SK-N-SH treated with all-trans-retinoic acid at 6 μM for 48 hours (cell line): ENCODE data around the gene COL7A1.

Source experiments
- ATAC-seq: fragments of 200-7000 bp; cut with Tn5 transposase; 3 replicates; pipeline ENCODE4 v1.9.1; 2020; ENCODE audit warnings: mild to moderate bottlenecking, moderate library complexity
- ARNTL ChIP-seq: fragments of 450-650 bp; formaldehyde crosslinking; IDR thresholded peaks from 2 replicates; pipeline ENCODE4 v1.5.0; 2020; ENCODE audit warnings: low read depth, mild to moderate bottlenecking, moderate library complexity, borderline replicate concordance
- BACH2 ChIP-seq: fragments of 250-450 bp; sonication (Bioruptor Pico); IDR thresholded peaks from 2 replicates; pipeline ENCODE4 v1.9.0; 2021; ENCODE audit warnings: mild to moderate bottlenecking, borderline replicate concordance
- CREB5 ChIP-seq: fragments of 250-450 bp; sonication (Bioruptor Pico); IDR thresholded peaks from 2 replicates; pipeline ENCODE4 v1.5.1; 2020; ENCODE audit warnings: low read depth, mild to moderate bottlenecking, moderate library complexity
- CSDC2 ChIP-seq: fragments of 250-450 bp; sonication (Bioruptor Pico); IDR thresholded peaks from 2 replicates; pipeline ENCODE4 v1.5.0; 2020; ENCODE audit warnings: mild to moderate bottlenecking, moderate library complexity
- ESRRG ChIP-seq: fragments of 250-450 bp; sonication (Bioruptor Pico); IDR thresholded peaks from 2 replicates; pipeline ENCODE4 v1.6.1; 2021; ENCODE audit warnings: mild to moderate bottlenecking
- GLIS3 ChIP-seq: fragments of 250-450 bp; sonication (Bioruptor Pico); IDR thresholded peaks from 2 replicates; pipeline ENCODE4 v1.5.0; 2020; ENCODE audit warnings: mild to moderate bottlenecking, moderate library complexity
- ISL1 ChIP-seq: fragments of 250-450 bp; sonication (Bioruptor Pico); IDR thresholded peaks from 2 replicates; pipeline ENCODE4 v2.1.2; 2022; ENCODE audit warnings: mild to moderate bottlenecking, moderate library complexity
- OSR1 ChIP-seq: fragments of 250-450 bp; sonication (Bioruptor Pico); IDR thresholded peaks from 2 replicates; pipeline ENCODE4 v1.8.0; 2022; ENCODE audit warnings: moderate library complexity, mild to moderate bottlenecking, inconsistent platforms
- PATZ1 ChIP-seq: fragments of 250-450 bp; sonication (Bioruptor Pico); IDR thresholded peaks from 2 replicates; pipeline ENCODE4 v1.8.0; 2020; ENCODE audit warnings: mild to moderate bottlenecking, moderate library complexity, borderline replicate concordance
- POU6F1 ChIP-seq: fragments of 250-450 bp; sonication (Bioruptor Pico); IDR thresholded peaks from 2 replicates; pipeline ENCODE4 v1.8.0; 2021; ENCODE audit warnings: low read depth, mild to moderate bottlenecking, moderate library complexity, borderline replicate concordance
- PPARA ChIP-seq: fragments of 250-450 bp; sonication (Bioruptor Pico); IDR thresholded peaks from 2 replicates; pipeline ENCODE4 v1.5.0; 2020; ENCODE audit warnings: mild to moderate bottlenecking, borderline replicate concordance
- RARB ChIP-seq: fragments of 250-450 bp; sonication (Bioruptor Pico); IDR thresholded peaks from 2 replicates; pipeline ENCODE4 v1.8.0; 2021; ENCODE audit warnings: mild to moderate bottlenecking, moderate library complexity
- SNAI2 ChIP-seq: fragments of 250-450 bp; sonication (Bioruptor Pico); IDR thresholded peaks from 2 replicates; pipeline ENCODE4 v1.5.0; 2020; ENCODE audit warnings: mild to moderate bottlenecking, moderate library complexity
- TCF4 ChIP-seq: fragments of 250-450 bp; sonication (Bioruptor Pico); IDR thresholded peaks from 2 replicates; pipeline ENCODE4 v1.8.0; 2021; ENCODE audit warnings: mild to moderate bottlenecking, moderate library complexity, borderline replicate concordance
- TSHZ2 ChIP-seq: fragments of 250-450 bp; sonication (Bioruptor Pico); IDR thresholded peaks from 2 replicates; pipeline ENCODE4 v1.5.0; 2020; ENCODE audit warnings: mild to moderate bottlenecking, moderate library complexity
- ZC3H10 ChIP-seq: fragments of 250-450 bp; sonication (Bioruptor Pico); IDR thresholded peaks from 2 replicates; pipeline ENCODE4 v1.5.1; 2021; ENCODE audit warnings: mild to moderate bottlenecking, moderate library complexity
- ZFP3 ChIP-seq: fragments of 250-450 bp; sonication (Bioruptor Pico); IDR thresholded peaks from 2 replicates; pipeline ENCODE4 v1.5.0; 2020; ENCODE audit warnings: mild to moderate bottlenecking, moderate library complexity
- ZFP30 ChIP-seq: fragments of 450-650 bp; formaldehyde crosslinking; IDR thresholded peaks from 2 replicates; pipeline ENCODE4 v1.5.0; 2022; ENCODE audit warnings: mild to moderate bottlenecking, moderate library complexity
- ZNF565 ChIP-seq: fragments of 450-650 bp; formaldehyde crosslinking; conservative IDR thresholded peaks from 2 replicates; pipeline ENCODE4 v1.5.0; 2020; ENCODE audit warnings: low read depth, mild to moderate bottlenecking, moderate library complexity
- ZNF70 ChIP-seq: fragments of 450-650 bp; formaldehyde crosslinking; IDR thresholded peaks from 2 replicates; pipeline ENCODE4 v1.5.0; 2020; ENCODE audit warnings: mild to moderate bottlenecking, moderate library complexity
- ZNF8 ChIP-seq: fragments of 450-650 bp; formaldehyde crosslinking; IDR thresholded peaks from 2 replicates; pipeline ENCODE4 v1.5.0; 2020; ENCODE audit warnings: mild to moderate bottlenecking, moderate library complexity

Gene COL7A1

GRCh38 chr3:48631516-48632448 lies 36.7 kb upstream of the COL7A1 start:
- no peak for ATAC-seq
- TF ChIP-seq RARB (CRISPR knock-in tag) (no peak), POU6F1 (no peak), TCF4 (no peak), ESRRG (CRISPR knock-in tag) (no peak), ZNF565 (no peak), GLIS3 (CRISPR knock-in tag) (no peak), PPARA (no peak), SNAI2 (CRISPR knock-in tag) (no peak), CREB5 (CRISPR knock-in tag) (no peak), OSR1 (CRISPR knock-in tag) (no peak), ISL1 (CRISPR knock-in tag) (no peak), ZNF8 (CRISPR knock-in tag) (no peak), PATZ1 (no peak), CSDC2 (CRISPR knock-in tag) (no peak), BACH2 (CRISPR knock-in tag) (no peak)

- no peak for ATAC-seq
- TF ChIP-seq PATZ1 (no peak), ISL1 (CRISPR knock-in tag) (no peak), SNAI2 (CRISPR knock-in tag) (no peak), BACH2 (CRISPR knock-in tag) (no peak), RARB (CRISPR knock-in tag) (no peak), TSHZ2 (CRISPR knock-in tag) (no peak), GLIS3 (CRISPR knock-in tag) (no peak), OSR1 (CRISPR knock-in tag) (no peak), POU6F1 (no peak), ZFP3 (CRISPR knock-in tag) (no peak), PPARA (no peak), ZC3H10 (CRISPR knock-in tag) (no peak), ZFP30 (CRISPR knock-in tag) (no peak), ZNF565 (no peak), ZNF70 (CRISPR knock-in tag) (no peak), CREB5 (CRISPR knock-in tag) (no peak), ARNTL (CRISPR knock-in tag) (no peak), CSDC2 (CRISPR knock-in tag) (no peak)
These were observed 35.7 kb upstream of the COL7A1 start for GRCh38 chr3:48630833-48631232.
